ENCODE results near the gene TMEM212. TPM values are rescaled to one million over a fixed set of nuclear protein-coding genes. Genes with fewer than 3 reads are reported as not detected.
A peak's percentile ranks its signal among the peaks of the same experiment; 100 is the strongest.

The TMEM212 gene
- total and polyA plus RNA-seq, 2 of the 13 experiments (the other 11 are each of a cell fraction or from before 2014, with no cell fraction given), result not detected

GRCh38 chr3:171809861-171810628, 33.1 kb upstream of the TMEM212 start, which contains the start of gene PLD1 (continued):
- TF ChIP-seq SIX1 (CRISPR knock-in tag; IDR thresholded peaks at IDR 0.05; ENCODE audit: borderline replicate concordance) (no peak), ZNF670 (CRISPR knock-in tag; IDR thresholded peaks at IDR 0.05; ENCODE audit: borderline replicate concordance) (no peak), ZSCAN20 (CRISPR knock-in tag; IDR thresholded peaks at IDR 0.05; ENCODE audit: borderline replicate concordance) (no peak; the same call in 1 of the 2 replicates), ZNF280B (CRISPR knock-in tag; IDR thresholded peaks at IDR 0.05; ENCODE audit: borderline replicate concordance) (peak; percentile 36; the same call in 1 of the 2 replicates), HCFC1 (IDR thresholded peaks at IDR 0.05; ENCODE audit: low read depth, low read length) (no peak), NCOA2 (CRISPR knock-in tag; IDR thresholded peaks at IDR 0.05) (no peak; the same call in 1 of the 2 replicates), XBP1 (CRISPR knock-in tag; IDR thresholded peaks at IDR 0.05) (0 out of 2 replicates have a peak, but pooled peaks have one; percentile 16), RELA (CRISPR knock-in tag; IDR thresholded peaks at IDR 0.05) (no peak; the same call in 1 of the 2 replicates), FLYWCH1 (CRISPR knock-in tag; IDR thresholded peaks at IDR 0.05) (no peak), KLF15 (CRISPR knock-in tag; IDR thresholded peaks at IDR 0.05; ENCODE audit: borderline replicate concordance) (no peak), ZFX (CRISPR knock-in tag; IDR thresholded peaks at IDR 0.05; ENCODE audit: low read depth) (peak; percentile 85), ZNF775 (CRISPR knock-in tag; IDR thresholded peaks at IDR 0.05; ENCODE audit: borderline replicate concordance) (0 out of 2 replicates have a peak, but pooled peaks have one; percentile 57), CCAR2 (optimal IDR thresholded peaks at IDR 0.05; ENCODE audit: low read depth, low read length) (no peak), SNAPC2 (CRISPR knock-in tag; IDR thresholded peaks at IDR 0.05) (no peak), HMG20A (CRISPR knock-in tag; IDR thresholded peaks at IDR 0.05; ENCODE audit: borderline replicate concordance) (no peak; the same call in 1 of the 2 replicates), KDM5A (IDR thresholded peaks at IDR 0.05; ENCODE audit: borderline replicate concordance, low read length) (no peak; the same call in 1 of the 2 replicates), MIXL1 (CRISPR knock-in tag; IDR thresholded peaks at IDR 0.05) (peak; percentile 43; the same call in 1 of the 2 replicates), HNRNPLL (IDR thresholded peaks at IDR 0.05; ENCODE audit: low read depth, low read length, poor library complexity, severe bottlenecking) (peak; percentile 84), GTF3A (CRISPR knock-in tag; conservative IDR thresholded peaks at IDR 0.05) (no peak), MAFK (conservative IDR thresholded peaks at IDR 0.05 in 1 of 2, IDR thresholded peaks at IDR 0.05 in 1 of 2; ENCODE audit: low read length in 2 of 2) (no peak), ZNF652 (CRISPR knock-in tag; IDR thresholded peaks at IDR 0.05; ENCODE audit: borderline replicate concordance, low read depth) (peak; percentile 45; the same call in 1 of the 2 replicates)
- TF ChIP-seq, protein P1, sequence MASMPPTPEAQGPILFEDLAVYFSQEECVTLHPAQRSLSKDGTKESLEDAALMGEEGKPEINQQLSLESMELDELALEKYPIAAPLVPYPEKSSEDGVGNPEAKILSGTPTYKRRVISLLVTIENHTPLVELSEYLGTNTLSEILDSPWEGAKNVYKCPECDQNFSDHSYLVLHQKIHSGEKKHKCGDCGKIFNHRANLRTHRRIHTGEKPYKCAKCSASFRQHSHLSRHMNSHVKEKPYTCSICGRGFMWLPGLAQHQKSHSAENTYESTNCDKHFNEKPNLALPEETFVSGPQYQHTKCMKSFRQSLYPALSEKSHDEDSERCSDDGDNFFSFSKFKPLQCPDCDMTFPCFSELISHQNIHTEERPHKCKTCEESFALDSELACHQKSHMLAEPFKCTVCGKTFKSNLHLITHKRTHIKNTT (CRISPR knock-in tag; IDR thresholded peaks at IDR 0.05), result no peak
- TF ChIP-seq, protein P2, sequence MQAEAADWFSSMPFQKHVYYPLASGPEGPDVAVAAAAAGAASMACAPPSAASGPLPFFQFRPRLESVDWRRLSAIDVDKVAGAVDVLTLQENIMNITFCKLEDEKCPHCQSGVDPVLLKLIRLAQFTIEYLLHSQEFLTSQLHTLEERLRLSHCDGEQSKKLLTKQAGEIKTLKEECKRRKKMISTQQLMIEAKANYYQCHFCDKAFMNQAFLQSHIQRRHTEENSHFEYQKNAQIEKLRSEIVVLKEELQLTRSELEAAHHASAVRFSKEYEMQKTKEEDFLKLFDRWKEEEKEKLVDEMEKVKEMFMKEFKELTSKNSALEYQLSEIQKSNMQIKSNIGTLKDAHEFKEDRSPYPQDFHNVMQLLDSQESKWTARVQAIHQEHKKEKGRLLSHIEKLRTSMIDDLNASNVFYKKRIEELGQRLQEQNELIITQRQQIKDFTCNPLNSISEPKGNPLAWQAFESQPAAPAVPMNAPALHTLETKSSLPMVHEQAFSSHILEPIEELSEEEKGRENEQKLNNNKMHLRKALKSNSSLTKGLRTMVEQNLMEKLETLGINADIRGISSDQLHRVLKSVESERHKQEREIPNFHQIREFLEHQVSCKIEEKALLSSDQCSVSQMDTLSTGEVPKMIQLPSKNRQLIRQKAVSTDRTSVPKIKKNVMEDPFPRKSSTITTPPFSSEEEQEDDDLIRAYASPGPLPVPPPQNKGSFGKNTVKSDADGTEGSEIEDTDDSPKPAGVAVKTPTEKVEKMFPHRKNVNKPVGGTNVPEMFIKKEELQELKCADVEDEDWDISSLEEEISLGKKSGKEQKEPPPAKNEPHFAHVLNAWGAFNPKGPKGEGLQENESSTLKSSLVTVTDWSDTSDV (CRISPR knock-in tag; IDR thresholded peaks at IDR 0.05), result no peak; the same call in 1 of the 2 replicates
- TF ChIP-seq, protein P3, sequence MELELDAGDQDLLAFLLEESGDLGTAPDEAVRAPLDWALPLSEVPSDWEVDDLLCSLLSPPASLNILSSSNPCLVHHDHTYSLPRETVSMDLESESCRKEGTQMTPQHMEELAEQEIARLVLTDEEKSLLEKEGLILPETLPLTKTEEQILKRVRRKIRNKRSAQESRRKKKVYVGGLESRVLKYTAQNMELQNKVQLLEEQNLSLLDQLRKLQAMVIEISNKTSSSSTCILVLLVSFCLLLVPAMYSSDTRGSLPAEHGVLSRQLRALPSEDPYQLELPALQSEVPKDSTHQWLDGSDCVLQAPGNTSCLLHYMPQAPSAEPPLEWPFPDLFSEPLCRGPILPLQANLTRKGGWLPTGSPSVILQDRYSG (CRISPR knock-in tag; IDR thresholded peaks at IDR 0.05), result no peak; the same call in 1 of the 2 replicates

Data from HepG2 (cell line).